ENCODE results near the gene KCNQ1. TPM values are rescaled to one million over a fixed set of nuclear protein-coding genes. Genes with fewer than 3 reads are reported as not detected.

The KCNQ1 gene
- total RNA-seq, 2 donors from 2014 or later = 4.4 to 25.3 TPM

GRCh38 chr11:2724653-2725367 lies 280.0 kb downstream of the KCNQ1 start:
- ATAC-seq (ENCODE audit: insufficient number of reproducible peaks, low FRiP score, low read depth) = no peak
- H3K27ac ChIP-seq = no peak overlapping the region
- H3K4me1 ChIP-seq (ENCODE audit: control insufficient read depth in 1 of 2, low read depth in 2 of 2) = no peaks in the 10 kb centered on the region
- H3K27me3 ChIP-seq (replicated peaks; ENCODE audit: insufficient read depth) = no peaks in the 10 kb centered on the region
- H3K36me3 ChIP-seq = no peaks in the 10 kb centered on the region
- TF ChIP-seq CTCF (IDR thresholded peaks at IDR 0.05) = no peak
- no peak for DNase-seq (ENCODE audit: low spot score)
- H3K9me3 ChIP-seq = no peaks in the 10 kb centered on the region
- no peak overlapping the region for H3K4me3 ChIP-seq

DNA sequence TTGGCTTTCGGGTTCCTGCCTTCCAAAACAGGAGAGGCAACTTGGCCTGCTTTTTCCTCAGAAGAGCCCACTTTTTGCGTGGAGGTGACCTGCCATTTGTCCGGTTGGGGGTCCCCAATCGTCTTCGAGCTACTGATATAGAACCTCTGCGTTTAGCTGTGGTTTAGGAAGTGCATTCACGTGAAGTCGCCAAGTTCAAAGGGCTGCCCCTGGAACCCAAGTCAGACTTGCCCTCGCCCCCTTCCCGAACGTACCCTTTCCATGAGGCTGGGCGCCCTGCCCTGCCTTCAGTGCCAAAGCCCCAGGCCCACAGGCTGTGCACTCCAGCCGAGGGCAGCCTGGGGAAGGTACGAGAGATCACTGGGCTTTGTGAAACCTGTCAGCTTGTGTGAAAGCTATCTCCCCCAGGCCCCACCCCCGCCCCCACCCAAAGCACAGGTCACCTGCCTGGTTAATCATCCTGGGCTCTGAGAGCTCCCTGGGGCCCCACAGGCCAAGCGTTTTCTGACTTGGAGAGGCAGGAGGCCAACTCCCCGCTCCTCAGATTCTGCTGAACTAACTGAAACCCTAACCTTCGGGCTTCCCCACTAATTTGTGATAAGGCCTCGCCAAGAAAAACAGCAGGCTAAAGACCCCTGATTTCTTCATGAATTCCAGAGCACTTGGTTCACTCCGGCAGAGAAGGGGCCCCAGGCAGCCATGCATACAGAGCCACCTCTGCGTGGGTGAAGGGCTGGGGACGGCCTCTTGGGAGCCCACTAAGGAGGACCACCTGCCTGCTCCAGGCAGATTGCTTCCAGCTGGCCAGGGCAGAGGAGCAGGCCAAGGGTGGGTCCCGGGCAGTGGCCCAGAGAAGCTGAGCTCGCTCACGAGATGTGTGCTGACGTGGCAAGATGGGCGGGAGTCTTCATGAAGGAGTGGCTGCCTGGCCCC lies 280.8 kb downstream of the KCNQ1 start:
- ATAC-seq (ENCODE audit: insufficient number of reproducible peaks, low FRiP score, low read depth) (no peak), DNase-seq (ENCODE audit: low spot score) (no peak)
- Histone ChIP-seq H3K4me1 (ENCODE audit: control insufficient read depth in 1 of 2, low read depth in 2 of 2) (no peaks in the 10 kb centered on the region), H3K4me3 (no peak overlapping the region), H3K27ac (no peak overlapping the region), H3K27me3 (replicated peaks; ENCODE audit: insufficient read depth) (no peaks in the 10 kb centered on the region), H3K9me3 (no peaks in the 10 kb centered on the region), H3K36me3 (no peaks in the 10 kb centered on the region)
- TF ChIP-seq CTCF (IDR thresholded peaks at IDR 0.05) = no peak

- no peaks in the 10 kb centered on the region for H3K36me3 ChIP-seq
- no peaks in the 10 kb centered on the region for H3K9me3 ChIP-seq
- H3K27me3 ChIP-seq (replicated peaks; ENCODE audit: insufficient read depth) = no peaks in the 10 kb centered on the region
- no peak overlapping the region for H3K27ac ChIP-seq
- no peak overlapping the region for H3K4me3 ChIP-seq
- ATAC-seq (ENCODE audit: insufficient number of reproducible peaks, low FRiP score, low read depth) (no peak), DNase-seq (ENCODE audit: low spot score) (no peak)
- TF ChIP-seq CTCF (IDR thresholded peaks at IDR 0.05) = no peak
- H3K4me1 ChIP-seq (ENCODE audit: control insufficient read depth in 1 of 2, low read depth in 2 of 2) = no peaks in the 10 kb centered on the region
These were observed 282.2 kb downstream of the KCNQ1 start for GRCh38 chr11:2726964-2727363.

DNA sequence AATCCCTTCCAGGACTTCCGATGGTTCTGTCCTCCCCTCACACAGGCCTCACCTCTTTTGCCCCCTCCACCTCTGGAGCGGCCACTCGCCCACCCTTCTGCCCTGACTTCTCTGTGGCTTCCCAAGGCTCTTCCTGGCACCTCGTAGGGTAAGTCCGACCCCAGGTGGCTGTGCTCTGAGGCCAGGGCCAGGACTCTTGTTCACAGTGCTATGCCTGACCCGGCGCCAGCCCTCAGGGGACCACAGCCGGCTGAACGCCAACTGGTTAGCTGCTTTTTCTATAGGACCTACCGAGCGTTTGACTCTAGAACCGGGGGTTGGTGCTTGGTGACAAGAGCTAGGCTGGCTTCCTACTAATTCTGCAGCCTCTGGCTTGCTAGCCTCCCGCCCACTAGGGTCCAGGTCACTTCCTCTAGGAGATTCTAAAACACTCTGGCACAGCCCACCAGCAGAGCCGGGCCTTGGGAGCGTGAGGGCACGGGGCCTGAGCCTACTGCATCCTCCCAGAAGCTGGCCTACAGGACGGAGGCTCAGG lies 283.4 kb downstream of the KCNQ1 start:
- H3K27me3 ChIP-seq (replicated peaks; ENCODE audit: insufficient read depth) = no peaks in the 10 kb centered on the region
- no peaks in the 10 kb centered on the region for H3K36me3 ChIP-seq
- no peak overlapping the region for H3K4me3 ChIP-seq
- ATAC-seq (ENCODE audit: insufficient number of reproducible peaks, low FRiP score, low read depth) = no peak
- no peak overlapping the region for H3K27ac ChIP-seq
- DNase-seq (ENCODE audit: low spot score) = no peak
- no peaks in the 10 kb centered on the region for H3K9me3 ChIP-seq
- no peaks in the 10 kb centered on the region for H3K4me1 ChIP-seq (ENCODE audit: control insufficient read depth in 1 of 2, low read depth in 2 of 2)
- no peak for TF ChIP-seq CTCF (IDR thresholded peaks at IDR 0.05)
